GM18951 (cell line): ENCODE data around the gene PTK6.

Source experiments
- POLR2A ChIP-seq: IDR thresholded peaks from 4 replicates; pipeline ENCODE4 v1.6.1; 2011; ENCODE audit warnings: mild to moderate bottlenecking; ENCODE audit not compliant: insufficient read length, insufficient read depth; ENCODE audit errors: extremely low read depth
- in situ Hi-C: fragments of 300-500 bp; cut with MboI; formaldehyde crosslinking; loops from one replicate; pipeline ENCODE4 v1.12.0; 2022; ENCODE audit warnings: low sequenced_read_pairs, mixed read lengths, inconsistent platforms; ENCODE audit not compliant: unreplicated experiment

PTK6 gene

DNA sequence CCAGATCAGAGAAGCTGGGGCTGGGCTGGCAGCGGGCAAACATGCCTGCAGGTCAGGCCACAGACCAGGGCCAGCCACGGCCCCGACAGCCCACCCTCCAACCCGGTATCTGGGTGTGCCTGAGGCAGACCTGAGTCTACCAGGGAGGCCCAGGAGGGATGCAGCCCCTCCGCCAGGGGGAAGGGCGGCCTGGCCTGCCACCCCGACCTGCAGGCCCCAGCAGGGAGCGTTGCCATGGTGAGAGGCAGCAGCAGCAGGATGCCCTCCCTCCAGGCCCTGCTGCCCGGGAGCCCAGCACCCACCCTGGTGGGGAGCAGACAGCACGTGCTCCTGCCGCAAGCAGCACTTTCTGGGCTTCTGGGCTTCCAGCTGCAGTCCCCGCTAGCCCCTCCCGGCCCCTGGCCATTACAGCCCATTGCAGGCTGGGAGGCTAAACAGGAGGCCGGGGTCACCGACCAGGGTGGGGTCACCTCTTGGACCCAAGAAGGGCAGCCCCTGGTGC is 34.5 kb downstream of the PTK6 start:
- TF ChIP-seq POLR2A, result no peak
- in situ Hi-C loops, result no loop called here

DNA sequence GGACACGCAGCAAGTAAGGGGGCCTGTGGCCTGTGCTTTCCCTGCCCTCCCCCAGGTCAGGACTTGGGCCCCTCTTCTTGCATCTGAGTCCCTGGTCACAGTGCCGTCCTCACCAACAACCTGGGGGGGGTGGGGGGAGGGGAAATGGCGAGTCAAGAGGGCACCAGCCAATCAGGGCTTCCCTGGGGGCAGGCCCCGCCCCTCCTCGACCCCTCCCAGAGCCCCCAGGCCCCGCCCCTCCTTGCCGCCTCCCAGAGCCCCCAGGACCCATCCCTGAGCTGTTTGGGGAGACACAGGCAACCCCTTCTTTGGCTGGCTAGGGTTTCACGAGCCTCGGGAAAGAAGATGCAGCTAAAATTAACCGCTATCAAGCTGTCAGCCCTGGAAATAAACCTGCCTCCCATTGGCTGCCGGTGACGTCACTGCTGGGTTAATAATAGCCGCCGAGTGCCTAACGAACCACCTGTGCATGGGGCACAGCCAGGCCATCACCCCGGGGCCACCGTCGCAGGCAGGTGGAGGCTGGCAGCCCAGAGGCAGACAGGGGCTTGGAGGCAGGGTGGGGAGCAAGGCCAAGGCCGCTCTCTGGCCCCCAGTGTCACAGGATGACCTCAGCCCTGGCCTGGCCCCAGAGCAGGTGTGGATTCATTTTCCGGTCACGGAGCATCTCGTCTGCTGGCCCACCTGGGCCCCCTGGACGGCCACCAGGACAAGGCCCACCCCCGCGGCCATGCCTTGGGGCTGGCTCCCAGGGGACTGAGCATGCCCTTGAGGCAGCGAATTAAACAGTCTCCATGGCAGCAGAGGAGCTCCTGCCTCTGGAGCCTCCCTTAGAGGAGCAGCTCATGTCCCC is 35.1 kb downstream of the PTK6 start:
- TF ChIP-seq POLR2A, result no peak

DNA sequence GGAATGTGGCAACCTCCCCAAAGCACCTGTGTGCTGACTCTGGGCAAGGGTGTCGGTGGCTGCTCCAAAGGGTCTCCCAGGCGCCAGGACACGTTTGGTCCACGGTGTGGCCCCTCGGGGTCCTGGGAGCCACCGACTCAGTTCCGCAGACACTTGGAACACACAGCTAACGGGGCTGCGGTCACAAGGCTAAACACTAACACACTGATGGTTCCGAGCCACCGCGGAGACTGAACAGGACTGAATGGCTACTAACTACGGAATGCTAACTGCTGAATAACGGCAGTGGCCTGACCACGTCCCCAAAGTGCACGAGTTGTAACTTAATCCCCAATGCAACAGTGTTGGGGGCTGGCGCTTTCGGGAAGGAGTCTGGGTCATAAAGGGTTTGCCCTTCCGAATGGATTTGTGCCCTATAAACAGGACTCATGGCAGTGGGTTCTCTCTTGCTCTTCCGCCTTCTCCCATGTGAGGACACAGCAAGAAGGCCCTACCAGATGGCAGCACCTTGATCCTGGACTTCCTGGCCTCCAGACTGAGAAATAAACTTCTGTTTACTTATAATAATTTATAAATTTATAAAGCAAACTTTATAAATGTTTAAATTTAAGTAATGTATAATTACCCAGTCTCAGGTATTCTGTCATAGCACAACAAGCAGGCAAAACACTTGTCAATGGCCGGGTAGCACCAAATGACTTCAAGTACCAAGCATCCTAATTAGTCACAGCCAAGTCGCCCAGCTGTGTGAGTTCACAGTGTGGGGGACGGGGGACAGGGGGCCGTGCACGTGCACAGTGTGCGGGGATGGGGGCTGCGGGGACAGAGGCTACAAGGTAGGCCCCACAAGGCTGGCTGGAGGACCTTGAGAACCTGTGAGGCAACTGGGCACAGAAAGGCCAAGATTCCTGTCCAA is 36.0 kb downstream of the PTK6 start:
- in situ Hi-C loops, result no loop called here
- TF ChIP-seq POLR2A, result no peak

More for the DNA sequence above, 35.1 kb downstream of the PTK6 start:
- in situ Hi-C loops, result no loop called here

DNA sequence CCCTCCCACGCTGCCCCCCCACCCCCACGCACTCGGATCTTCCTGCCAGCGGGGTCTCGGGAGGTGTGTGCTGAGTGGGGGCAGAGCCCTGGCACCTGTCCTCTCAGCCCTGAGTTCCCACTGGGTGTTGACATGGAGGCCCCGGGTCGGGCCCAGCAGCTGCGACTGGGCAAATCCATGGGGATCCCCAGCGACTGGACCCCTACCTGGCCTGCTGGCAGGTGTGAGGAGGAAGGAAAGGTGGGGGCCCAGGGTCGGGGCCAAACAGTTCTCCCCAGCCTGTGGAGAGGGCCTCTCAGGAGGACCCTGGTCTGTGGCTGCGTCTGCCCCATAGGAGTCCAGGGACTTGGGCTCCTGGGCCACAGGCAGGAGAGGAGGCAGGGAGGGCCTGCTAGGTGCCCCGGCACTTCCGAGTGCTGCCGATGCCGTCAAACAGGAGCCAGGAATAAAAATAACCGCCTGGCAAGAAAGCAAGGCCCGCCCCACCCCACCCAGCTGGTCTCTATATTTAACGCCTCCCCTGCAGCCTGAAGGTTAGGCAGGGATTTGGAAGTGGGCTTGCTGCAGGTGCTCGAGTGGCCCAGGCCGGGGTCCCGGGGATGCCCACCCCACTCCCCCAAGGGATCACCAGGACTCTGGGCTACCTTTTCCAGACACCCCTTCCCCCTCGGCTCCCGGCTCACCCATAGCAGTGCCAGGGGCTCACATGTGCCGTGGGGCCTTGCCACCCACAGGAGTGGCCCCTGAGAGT is 36.9 kb downstream of the PTK6 start:
- no peak for TF ChIP-seq POLR2A
- in situ Hi-C loops, result no loop called here

DNA sequence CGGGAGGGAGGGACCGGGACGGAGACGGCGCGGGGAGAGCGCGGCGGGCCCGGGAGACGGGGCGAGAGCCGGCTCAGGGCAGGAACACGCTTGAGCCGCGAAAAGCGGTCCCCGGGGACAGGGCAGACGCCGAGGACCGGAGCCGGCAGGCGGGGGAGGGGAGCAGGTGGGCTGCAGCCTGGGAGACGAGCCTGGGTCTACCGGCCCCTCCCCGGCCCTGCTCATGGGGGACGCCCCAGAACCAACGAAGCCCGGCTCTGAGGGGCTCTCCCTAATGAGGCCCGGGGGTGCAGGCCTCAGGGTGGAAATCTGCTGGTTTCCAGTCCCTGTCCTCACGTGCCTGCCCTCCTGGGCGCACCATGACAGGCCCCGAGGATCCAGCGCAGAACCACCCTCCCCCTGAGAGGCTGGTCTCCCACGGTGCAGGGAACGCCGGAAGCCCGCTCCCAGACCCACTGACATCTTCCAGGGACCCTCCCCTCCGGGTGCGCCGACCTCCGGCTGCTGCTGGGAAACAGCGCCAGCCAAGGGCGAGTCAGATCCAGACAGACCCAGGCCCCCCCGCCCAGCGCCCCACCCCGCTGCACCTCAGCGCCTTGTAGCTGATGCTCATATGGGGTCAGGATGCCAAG is 37.7 kb downstream of the PTK6 start:
- TF ChIP-seq POLR2A, result no peak
- in situ Hi-C loops, result no loop called here

DNA sequence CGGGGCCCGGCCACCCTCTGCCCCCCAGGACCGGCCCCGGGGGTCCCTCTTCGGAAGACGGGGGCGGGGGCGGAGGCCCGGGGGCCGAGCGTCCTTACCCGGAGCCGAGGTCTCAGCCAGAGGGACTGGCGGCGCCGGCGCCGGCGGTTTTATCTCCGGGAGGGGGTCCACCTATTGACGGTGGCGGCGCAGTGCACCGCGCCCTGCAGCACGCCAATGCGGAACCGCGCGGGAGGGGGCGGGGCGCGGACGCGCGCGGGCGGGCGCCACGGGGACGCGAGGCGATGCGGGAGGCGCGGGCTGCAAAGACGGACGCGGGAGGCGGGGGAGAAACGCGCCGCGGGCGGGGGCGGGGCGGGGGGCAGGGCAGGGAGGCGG is 38.2 kb downstream of the PTK6 start, which contains the start of gene EEF1A2:
Gene EEF1A2 (minus strand): TSS at position 124 of the 378 bp plus-strand sequence. CDS start 1,320 bp downstream, outside the sequence.
- in situ Hi-C loops, result no loop called here
- no peak for TF ChIP-seq POLR2A

DNA sequence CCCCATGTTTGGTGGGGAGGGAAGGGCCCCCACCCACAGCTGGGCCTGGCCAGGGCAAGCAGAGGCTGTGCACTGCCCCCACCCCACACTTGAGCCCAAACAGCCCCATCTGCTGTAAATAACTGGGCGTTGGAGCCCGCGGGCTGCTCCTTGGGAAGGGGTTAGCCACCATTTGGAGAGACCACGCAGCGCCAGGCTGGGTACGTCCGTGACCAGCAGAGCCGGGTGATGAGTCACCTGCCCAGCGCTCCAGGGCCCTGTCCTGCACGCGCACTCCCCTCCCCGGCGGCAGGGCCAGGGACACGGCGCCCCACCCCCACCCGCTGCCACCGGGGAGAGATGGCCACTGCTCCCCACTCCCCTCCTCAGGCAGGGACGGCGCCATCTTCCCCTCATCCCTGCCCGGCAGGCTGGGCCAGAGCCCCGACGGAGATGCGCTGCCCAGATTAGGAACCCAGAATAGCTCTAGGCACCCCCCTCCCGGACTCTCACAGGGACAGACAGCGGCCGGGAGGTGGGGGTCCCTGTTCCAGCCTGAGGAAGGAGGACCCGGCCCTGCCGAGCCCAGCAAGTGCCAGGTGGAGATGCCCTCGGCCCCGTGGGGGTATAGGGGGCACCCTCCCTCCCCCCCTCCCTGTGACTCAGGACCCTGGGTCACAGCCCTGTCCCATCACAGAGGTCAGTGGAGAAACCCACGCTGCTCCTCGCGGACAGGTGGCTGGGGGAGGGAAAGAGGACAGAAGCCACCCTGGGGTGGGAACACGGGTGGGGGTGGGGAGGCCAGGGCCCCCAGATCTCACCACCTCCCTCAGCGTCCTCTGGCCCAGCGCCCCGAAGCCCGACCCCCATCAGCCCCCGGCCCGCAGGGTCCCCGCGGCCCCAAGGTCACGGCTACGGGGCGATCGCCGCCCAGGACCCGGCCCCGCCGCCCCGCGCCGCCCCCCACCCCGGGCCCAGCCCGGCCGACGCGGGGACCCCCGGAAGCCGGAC is 38.9 kb downstream of the PTK6 start:
- in situ Hi-C loops, result no loop called here
- TF ChIP-seq POLR2A, result no peak

DNA sequence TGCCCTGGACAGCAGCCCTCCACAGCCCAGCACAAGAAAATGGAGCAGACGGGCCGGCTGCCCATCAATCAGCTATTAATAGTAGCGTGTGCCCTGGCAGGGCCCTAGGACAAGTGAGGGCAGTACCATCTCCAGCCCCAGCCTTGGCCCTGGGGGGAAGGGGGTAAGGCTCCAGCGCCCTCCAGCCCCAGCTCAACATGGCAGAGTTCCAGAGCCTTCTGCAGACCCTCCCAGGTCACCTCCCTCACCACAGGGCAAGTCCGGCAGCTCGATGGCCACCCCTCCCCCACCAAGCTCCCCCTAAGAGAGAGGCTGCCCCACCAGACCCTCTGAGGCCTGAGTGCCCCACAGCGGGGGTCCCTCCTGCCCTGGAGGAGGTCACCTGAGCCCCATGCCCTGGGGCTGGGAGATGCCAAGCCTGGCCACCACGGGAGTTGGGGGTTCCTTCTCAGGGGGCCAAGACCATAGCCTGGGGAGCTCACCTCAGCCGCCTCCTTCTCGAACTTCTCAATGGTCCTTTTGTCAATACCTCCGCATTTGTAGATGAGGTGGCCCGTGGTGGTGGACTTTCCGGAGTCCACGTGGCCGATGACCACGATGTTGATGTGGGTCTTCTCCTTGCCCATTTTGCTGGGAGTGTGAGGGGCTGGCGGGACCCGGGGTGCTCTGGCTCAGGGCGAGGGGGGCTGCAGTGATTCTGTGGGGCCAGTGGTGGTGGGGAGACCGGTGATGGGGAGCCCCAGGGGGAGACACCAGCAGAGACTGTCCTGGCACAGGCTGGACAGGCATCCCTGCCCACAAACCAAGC is 39.8 kb downstream of the PTK6 start:
- TF ChIP-seq POLR2A, result no peak

DNA sequence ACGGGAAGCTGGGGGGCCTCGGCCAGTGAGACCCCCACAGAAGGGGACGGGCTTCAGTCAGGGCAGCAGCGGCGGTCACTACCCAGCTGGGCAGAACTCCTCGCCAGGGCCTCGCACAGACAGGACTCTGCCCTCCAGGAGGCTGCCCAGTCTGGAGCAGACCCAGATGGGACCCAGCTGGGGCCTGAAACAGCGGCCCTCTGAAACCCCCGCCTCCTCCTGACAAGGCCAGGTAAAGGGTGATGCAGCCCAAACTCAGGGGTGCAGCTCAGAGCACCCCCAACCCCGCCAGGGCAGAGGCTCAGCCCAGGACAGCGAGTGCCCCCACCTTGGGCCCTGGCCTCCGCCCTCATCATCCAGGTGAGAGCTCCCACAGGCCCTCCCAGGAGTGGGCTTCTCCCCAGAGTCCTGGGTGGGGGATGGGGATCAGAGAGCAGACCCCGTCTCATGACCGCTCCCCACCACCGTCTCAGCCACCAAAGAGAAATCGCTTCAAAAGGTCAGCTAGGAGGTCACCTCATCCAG is 40.5 kb downstream of the PTK6 start:
- no peak for TF ChIP-seq POLR2A
- in situ Hi-C loops, result no loop called here

More for the DNA sequence above, 39.8 kb downstream of the PTK6 start:
- in situ Hi-C loops, result no loop called here
